ENCODE data around the gene CPEB3.

DNA sequence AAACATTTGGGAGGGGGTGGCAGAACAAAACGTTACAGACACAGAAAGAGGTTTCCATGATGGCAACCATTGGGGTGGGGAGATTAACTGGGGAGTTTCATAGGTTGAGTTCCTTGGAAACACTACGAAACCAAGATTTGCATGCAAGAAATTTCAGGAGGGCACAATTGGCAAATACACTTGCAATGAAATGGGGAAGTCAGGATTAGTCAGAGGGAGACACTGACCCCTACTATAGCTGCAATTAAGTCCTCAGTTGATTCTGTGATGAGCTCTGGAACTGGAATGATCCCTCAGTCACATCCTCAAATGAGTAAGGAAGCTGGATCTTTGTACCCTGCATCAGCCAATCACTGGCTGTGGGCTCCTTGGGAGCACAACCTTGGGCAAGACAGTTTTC, 22.1 kb downstream of the CPEB3 start:
- TF ChIP-seq, protein P1, sequence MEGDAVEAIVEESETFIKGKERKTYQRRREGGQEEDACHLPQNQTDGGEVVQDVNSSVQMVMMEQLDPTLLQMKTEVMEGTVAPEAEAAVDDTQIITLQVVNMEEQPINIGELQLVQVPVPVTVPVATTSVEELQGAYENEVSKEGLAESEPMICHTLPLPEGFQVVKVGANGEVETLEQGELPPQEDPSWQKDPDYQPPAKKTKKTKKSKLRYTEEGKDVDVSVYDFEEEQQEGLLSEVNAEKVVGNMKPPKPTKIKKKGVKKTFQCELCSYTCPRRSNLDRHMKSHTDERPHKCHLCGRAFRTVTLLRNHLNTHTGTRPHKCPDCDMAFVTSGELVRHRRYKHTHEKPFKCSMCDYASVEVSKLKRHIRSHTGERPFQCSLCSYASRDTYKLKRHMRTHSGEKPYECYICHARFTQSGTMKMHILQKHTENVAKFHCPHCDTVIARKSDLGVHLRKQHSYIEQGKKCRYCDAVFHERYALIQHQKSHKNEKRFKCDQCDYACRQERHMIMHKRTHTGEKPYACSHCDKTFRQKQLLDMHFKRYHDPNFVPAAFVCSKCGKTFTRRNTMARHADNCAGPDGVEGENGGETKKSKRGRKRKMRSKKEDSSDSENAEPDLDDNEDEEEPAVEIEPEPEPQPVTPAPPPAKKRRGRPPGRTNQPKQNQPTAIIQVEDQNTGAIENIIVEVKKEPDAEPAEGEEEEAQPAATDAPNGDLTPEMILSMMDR (conservative IDR thresholded peaks at IDR 0.05; ENCODE audit: low read depth, low read length) = no peak
- no peak for TF ChIP-seq EZH2 (IDR thresholded peaks at IDR 0.05; ENCODE audit: borderline replicate concordance, low read depth, low read length, poor library complexity, severe bottlenecking)
